GM23338 (cell line): ENCODE measurements around the gene JHY. TPM values are rescaled to one million over a fixed set of nuclear protein-coding genes. Genes with fewer than 3 reads are reported as not detected.

Experiments
- ATAC-seq: fragments of 200-7000 bp; cut with Tn5 transposase; 3 replicates; pipeline ENCODE4 v1.9.1; 2020
- DNase-seq: peaks from one replicate; pipeline ENCODE4 v3.0.0-alpha.2; 2015; ENCODE audit warnings: low spot score
- H2AFZ ChIP-seq: fragments of 200-600 bp; sonication (generic); 2 replicates; pipeline ENCODE4 v1.8.0; 2016; ENCODE audit warnings: antibody characterized with exemption, mild to moderate bottlenecking, moderate library complexity
- H3F3A ChIP-seq: fragments of 200-600 bp; sonication (generic); replicated peaks from 2 replicates; pipeline ENCODE4 v1.8.0; 2017; ENCODE audit warnings: antibody characterized with exemption, mixed run types, low read depth
- H3K27ac ChIP-seq: fragments of 200-600 bp; sonication (generic); 2 replicates; pipeline ENCODE4 v1.6.1; 2016; ENCODE audit warnings: low read depth
- H3K27me3 ChIP-seq: fragments of 200-600 bp; sonication (generic); 2 replicates; pipeline ENCODE4 v1.8.0; 2016; ENCODE audit warnings: mild to moderate bottlenecking, mixed run types, moderate library complexity; ENCODE audit not compliant: insufficient read depth
- H3K36me3 ChIP-seq: fragments of 200-600 bp; sonication (generic); 2 replicates; pipeline ENCODE4 v1.8.0; 2016; ENCODE audit warnings: mild to moderate bottlenecking; ENCODE audit not compliant: insufficient read depth
- H3K4me1 ChIP-seq: fragments of 200-600 bp; sonication (generic); 2 replicates; pipeline ENCODE4 v1.8.0; 2016; ENCODE audit warnings: mild to moderate bottlenecking, moderate library complexity; ENCODE audit not compliant: insufficient read depth
- H3K4me2 ChIP-seq: fragments of 200-600 bp; sonication (generic); 2 replicates; pipeline ENCODE4 v1.7.1; 2017; ENCODE audit warnings: mixed run types
- H3K4me3 ChIP-seq: fragments of 200-600 bp; sonication (generic); 2 replicates; pipeline ENCODE4 v1.6.1; 2016; ENCODE audit warnings: mixed run types
- H3K79me2 ChIP-seq: fragments of 200-600 bp; sonication (generic); replicated peaks from 2 replicates; pipeline ENCODE4 v1.8.0; 2017; ENCODE audit warnings: mild to moderate bottlenecking; ENCODE audit not compliant: insufficient read depth
- H3K9me2 ChIP-seq: fragments of 200-600 bp; sonication (generic); 2 replicates; pipeline ENCODE4 v1.8.0; 2017; ENCODE audit not compliant: insufficient read depth
- H4K20me1 ChIP-seq: fragments of 200-600 bp; sonication (generic); replicated peaks from 2 replicates; pipeline ENCODE4 v1.8.0; 2017; ENCODE audit warnings: mild to moderate bottlenecking; ENCODE audit not compliant: insufficient read depth
- H3K27ac Mint-ChIP-seq: 2 replicates; pipeline ENCODE4 v1.8.0; 2020; ENCODE audit warnings: inconsistent platforms, mild to moderate bottlenecking, moderate library complexity, mixed read lengths
- H3K27me3 Mint-ChIP-seq: 3 replicates; pipeline ENCODE4 v1.8.0; 2022; ENCODE audit warnings: low read depth, mild to moderate bottlenecking, moderate library complexity, mixed read lengths, inconsistent platforms; ENCODE audit not compliant: insufficient read depth, poor library complexity
- H3K36me3 Mint-ChIP-seq: 3 replicates; pipeline ENCODE4 v1.8.0; 2021; ENCODE audit warnings: low read depth, mild to moderate bottlenecking, inconsistent platforms, moderate library complexity, mixed read lengths
- H3K4me1 Mint-ChIP-seq: 3 replicates; pipeline ENCODE4 v1.8.0; 2020; ENCODE audit warnings: mild to moderate bottlenecking, inconsistent platforms, mixed read lengths
- H3K4me3 Mint-ChIP-seq: 3 replicates; pipeline ENCODE4 v1.8.0; 2021; ENCODE audit warnings: moderate library complexity, mild to moderate bottlenecking, inconsistent platforms, mixed read lengths
- H3K9me3 Mint-ChIP-seq: 3 replicates; pipeline ENCODE4 v1.8.0; 2020; ENCODE audit warnings: moderate library complexity, mild to moderate bottlenecking, inconsistent platforms, mixed read lengths
- CREB1 ChIP-seq: fragments of 250-450 bp; sonication (Bioruptor Pico); IDR thresholded peaks from 2 replicates; pipeline ENCODE4 v1.5.0; 2020; ENCODE audit warnings: low read depth, mild to moderate bottlenecking, moderate library complexity
- CTCF ChIP-seq, 2 experiments: fragments of 200-600 bp in 1 of 2; sonication (generic) in 1 of 2; conservative IDR thresholded peaks; 2 replicates each; pipeline versions ENCODE4 v1.5.1 to v1.6.1; 2016 to 2017; ENCODE audit warnings: antibody characterized with exemption in 2 of 2, low read depth in 2 of 2, mild to moderate bottlenecking in 2 of 2, moderate library complexity in 1 of 2
- JUNB ChIP-seq: IDR thresholded peaks from one replicate; pipeline ENCODE4 v1.6.1; 2016; ENCODE audit warnings: antibody characterized with exemption; ENCODE audit not compliant: unreplicated experiment
- NANOG ChIP-seq: IDR thresholded peaks from 2 replicates; pipeline ENCODE4 v1.6.1; 2016; ENCODE audit warnings: antibody characterized with exemption, borderline replicate concordance
- POLR2AphosphoS5 ChIP-seq: IDR thresholded peaks from 2 replicates; pipeline ENCODE4 v1.6.1; 2016; ENCODE audit warnings: antibody characterized with exemption, low read depth
- REST ChIP-seq: IDR thresholded peaks from one replicate; pipeline ENCODE4 v1.6.1; 2018; ENCODE audit warnings: antibody characterized with exemption; ENCODE audit not compliant: unreplicated experiment
- STAT1 ChIP-seq: IDR thresholded peaks from one replicate; pipeline ENCODE4 v1.6.1; 2016; ENCODE audit warnings: antibody characterized with exemption; ENCODE audit not compliant: unreplicated experiment
- ZNF114 ChIP-seq: fragments of 250-450 bp; sonication (Bioruptor Pico); IDR thresholded peaks from 2 replicates; pipeline ENCODE4 v1.5.0; 2020; ENCODE audit warnings: mild to moderate bottlenecking, moderate library complexity
- ZNF462 ChIP-seq: fragments of 250-450 bp; sonication (Bioruptor Pico); IDR thresholded peaks from 2 replicates; pipeline ENCODE4 v1.5.0; 2020; ENCODE audit warnings: mild to moderate bottlenecking, moderate library complexity
- polyA plus RNA-seq: library from polyadenylated mRNA; unstranded; fragments of >200 nt; fragmentation: Nextera tagmentation; extraction: Ambion mirVana; gene quantifications from 2 replicates; pipeline ENCODE4 v1.2.1, GENCODE V29; 2016
- total RNA-seq: library from RNA; depleted of rRNA; stranded (reverse); fragments of >200 nt; shearing (Covaris generic); gene quantifications from 2 replicates; pipeline ENCODE4 v1.2.3, GENCODE V29; 2014

Gene JHY
- total and polyA plus RNA-seq, 2 experiments from 2014 or later = 0.94 to 0.97 TPM

GRCh38 chr11:122852074-122852795 lies 30.3 kb upstream of the JHY start (continued):
- no peak for TF ChIP-seq POLR2AphosphoS5
- no peak for TF ChIP-seq REST
- TF ChIP-seq JUNB = no peak
- no peak for TF ChIP-seq CREB1
- no peak for TF ChIP-seq STAT1

- H3K27me3 ChIP-seq = no peaks in the 10 kb centered on the region
- H3K27ac ChIP-seq = no peak overlapping the region
- no peaks in the 10 kb centered on the region for H3F3A ChIP-seq
- no peaks in the 10 kb centered on the region for H3K79me2 ChIP-seq
- DNase-seq (no peak), ATAC-seq (no peak)
- Mint-ChIP-seq H3K9me3 (no peaks in the 10 kb centered on the region), H3K27ac (no peak overlapping the region), H3K4me3 (no peak overlapping the region), H3K4me1 (peaks cover 25% of the 10 kb centered on the region), H3K36me3 (no peaks in the 10 kb centered on the region), H3K27me3 (peaks cover 3% of the 10 kb centered on the region)
- no peaks in the 10 kb centered on the region for H3K36me3 ChIP-seq
- no peaks in the 10 kb centered on the region for H3K9me2 ChIP-seq
- peaks cover 18% of the 10 kb centered on the region; the same call in 1 of the 2 replicates for H3K4me1 ChIP-seq
- no peak overlapping the region for H3K4me3 ChIP-seq
- H4K20me1 ChIP-seq = no peaks in the 10 kb centered on the region
- H3K4me2 ChIP-seq = no peak overlapping the region
- 0 out of 2 replicates have a peak overlapping the region, but pooled peaks have one; percentile 19 for H2AFZ ChIP-seq
- TF ChIP-seq NANOG (no peak), JUNB (no peak), REST (no peak), ZNF114 (no peak), ZNF462 (CRISPR knock-in tag) (no peak), STAT1 (no peak), CTCF (conservative IDR thresholded peaks at IDR 0.05; ENCODE audit: low read depth in 2 of 2) (no peak), CREB1 (no peak)
Observed at GRCh38 chr11:122852796-122853160, 29.8 kb upstream of the JHY start.
